Measurements from ENCODE around the gene HSD17B8.

GRCh38 chr6:33156561-33156960 is 47.9 kb upstream of the HSD17B8 start:
- TF ChIP-seq CTCF (IDR thresholded peaks at IDR 0.05; ENCODE audit: insufficient read depth, low read length): no peak
- TF ChIP-seq POLR2AphosphoS5 (IDR thresholded peaks at IDR 0.05; ENCODE audit: low read depth): no peak
- no peak for TF ChIP-seq REST (IDR thresholded peaks at IDR 0.05; ENCODE audit: insufficient replicate concordance, low read depth)
- no peak for TF ChIP-seq GABPA (IDR thresholded peaks at IDR 0.05; ENCODE audit: low read depth)
- no peak for TF ChIP-seq SPI1 (IDR thresholded peaks at IDR 0.05; ENCODE audit: borderline replicate concordance, low read depth)
